ENCODE results near the gene RNF144A. TPM values are rescaled to one million over a fixed set of nuclear protein-coding genes. Genes with fewer than 3 reads are reported as not detected.

The RNF144A gene
- total RNA-seq, 1 donor from 2014 or later: 9.6 TPM

GRCh38 chr2:7004636-7005035, 87.4 kb downstream of the RNF144A start:
- Mint-ChIP-seq H3K27ac (ENCODE audit: unreplicated experiment) (no peak overlapping the region), H3K36me3 (ENCODE audit: unreplicated experiment) (no peaks in the 10 kb centered on the region), H3K4me3 (ENCODE audit: unreplicated experiment) (no peak overlapping the region), H3K27me3 (ENCODE audit: unreplicated experiment) (no peaks in the 10 kb centered on the region), H3K9me3 (ENCODE audit: unreplicated experiment) (no peaks in the 10 kb centered on the region), H3K4me1 (ENCODE audit: unreplicated experiment) (peaks cover 9% of the 10 kb centered on the region)
- no peak for TF ChIP-seq CTCF (IDR thresholded peaks at IDR 0.05)
- DNase-seq (ENCODE audit: extremely low spot score, unreplicated experiment): no peak

- H3K27ac Mint-ChIP-seq (ENCODE audit: unreplicated experiment): no peak overlapping the region
- H3K9me3 Mint-ChIP-seq (ENCODE audit: unreplicated experiment): no peaks in the 10 kb centered on the region
- H3K4me3 Mint-ChIP-seq (ENCODE audit: unreplicated experiment): no peak overlapping the region
- no peaks in the 10 kb centered on the region for H3K36me3 Mint-ChIP-seq (ENCODE audit: unreplicated experiment)
- H3K4me1 Mint-ChIP-seq (ENCODE audit: unreplicated experiment): peaks cover 31% of the 10 kb centered on the region
- no peak for DNase-seq (ENCODE audit: extremely low spot score, unreplicated experiment)
- no peak for TF ChIP-seq CTCF (IDR thresholded peaks at IDR 0.05)
- no peaks in the 10 kb centered on the region for H3K27me3 Mint-ChIP-seq (ENCODE audit: unreplicated experiment)
Observed at GRCh38 chr2:7007488-7007845, 90.3 kb downstream of the RNF144A start.

GRCh38 chr2:7007846-7008741, 90.9 kb downstream of the RNF144A start:
- no peak for TF ChIP-seq CTCF (IDR thresholded peaks at IDR 0.05)
- H3K36me3 Mint-ChIP-seq (ENCODE audit: unreplicated experiment): no peaks in the 10 kb centered on the region
- H3K9me3 Mint-ChIP-seq (ENCODE audit: unreplicated experiment): no peaks in the 10 kb centered on the region
- H3K4me3 Mint-ChIP-seq (ENCODE audit: unreplicated experiment): no peak overlapping the region
- H3K27ac Mint-ChIP-seq (ENCODE audit: unreplicated experiment): no peak overlapping the region
- no peak for DNase-seq (ENCODE audit: extremely low spot score, unreplicated experiment)
- H3K4me1 Mint-ChIP-seq (ENCODE audit: unreplicated experiment): peaks cover 31% of the 10 kb centered on the region
- H3K27me3 Mint-ChIP-seq (ENCODE audit: unreplicated experiment): no peaks in the 10 kb centered on the region

GRCh38 chr2:7009207-7009911, 92.1 kb downstream of the RNF144A start:
- no peaks in the 10 kb centered on the region for H3K9me3 Mint-ChIP-seq (ENCODE audit: unreplicated experiment)
- no peaks in the 10 kb centered on the region for H3K36me3 Mint-ChIP-seq (ENCODE audit: unreplicated experiment)
- H3K27me3 Mint-ChIP-seq (ENCODE audit: unreplicated experiment): no peaks in the 10 kb centered on the region
- H3K4me1 Mint-ChIP-seq (ENCODE audit: unreplicated experiment): peaks cover 31% of the 10 kb centered on the region
- DNase-seq (ENCODE audit: extremely low spot score, unreplicated experiment): peak; percentile 53
- TF ChIP-seq CTCF (IDR thresholded peaks at IDR 0.05): no peak
- no peak overlapping the region for H3K4me3 Mint-ChIP-seq (ENCODE audit: unreplicated experiment)
- H3K27ac Mint-ChIP-seq (ENCODE audit: unreplicated experiment): no peak overlapping the region

- no peak for TF ChIP-seq CTCF (IDR thresholded peaks at IDR 0.05)
- no peak for DNase-seq (ENCODE audit: extremely low spot score, unreplicated experiment)
- Mint-ChIP-seq H3K36me3 (ENCODE audit: unreplicated experiment) (no peaks in the 10 kb centered on the region), H3K9me3 (ENCODE audit: unreplicated experiment) (no peaks in the 10 kb centered on the region), H3K27ac (ENCODE audit: unreplicated experiment) (peak overlapping the region; percentile 42), H3K4me1 (ENCODE audit: unreplicated experiment) (peaks cover 31% of the 10 kb centered on the region), H3K27me3 (ENCODE audit: unreplicated experiment) (no peaks in the 10 kb centered on the region), H3K4me3 (ENCODE audit: unreplicated experiment) (no peak overlapping the region)
Observed at GRCh38 chr2:7010391-7011054, 93.3 kb downstream of the RNF144A start.

Measured in osteocyte (in vitro differentiated cells).